GM19035 (cell line): ENCODE data around the gene SLC25A11.
"Not testable (repeated sequence)": the region's sequence is repeated elsewhere in the genome, so short reads cannot be mapped to it uniquely, and the experiment has no call there.

Experiments
- ATAC-seq: cut with Tn5 transposase; IDR thresholded peaks from one replicate; pipeline ENCODE4 v1.9.1; 2021; ENCODE audit not compliant: unreplicated experiment

SLC25A11 gene

DNA sequence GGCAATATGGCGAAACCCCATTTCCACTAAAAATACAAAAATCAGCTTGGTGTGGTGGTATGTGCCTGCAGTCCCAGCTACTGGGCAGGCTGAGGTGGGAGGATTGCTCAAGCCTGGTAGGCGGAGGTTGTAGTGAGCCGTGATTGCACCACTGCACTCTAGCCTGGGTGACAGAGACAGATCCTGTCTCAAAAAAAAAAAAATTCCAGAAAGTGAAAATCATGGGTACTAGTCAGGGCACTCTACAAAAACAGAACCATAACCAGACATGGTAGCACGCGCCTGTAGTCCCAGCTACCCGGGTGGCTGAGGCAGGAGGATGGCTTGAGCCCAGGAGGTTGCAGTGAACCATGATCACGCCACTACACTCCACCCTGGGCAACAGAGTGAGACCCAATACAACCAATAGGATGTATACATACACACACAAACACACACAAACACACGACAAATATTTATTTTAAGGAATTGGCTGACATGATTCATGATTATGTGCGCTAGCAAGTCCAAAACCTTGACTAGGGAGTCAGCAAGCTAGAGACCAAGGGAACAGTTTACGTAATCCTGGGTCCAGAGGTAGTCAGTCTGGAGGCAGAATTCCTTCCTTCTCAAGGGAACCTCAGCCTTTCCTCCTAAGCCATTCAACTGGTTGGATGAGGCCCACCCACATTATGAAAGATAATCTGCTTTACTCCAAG is 19.3 kb downstream of the SLC25A11 start:
- no peak for ATAC-seq

DNA sequence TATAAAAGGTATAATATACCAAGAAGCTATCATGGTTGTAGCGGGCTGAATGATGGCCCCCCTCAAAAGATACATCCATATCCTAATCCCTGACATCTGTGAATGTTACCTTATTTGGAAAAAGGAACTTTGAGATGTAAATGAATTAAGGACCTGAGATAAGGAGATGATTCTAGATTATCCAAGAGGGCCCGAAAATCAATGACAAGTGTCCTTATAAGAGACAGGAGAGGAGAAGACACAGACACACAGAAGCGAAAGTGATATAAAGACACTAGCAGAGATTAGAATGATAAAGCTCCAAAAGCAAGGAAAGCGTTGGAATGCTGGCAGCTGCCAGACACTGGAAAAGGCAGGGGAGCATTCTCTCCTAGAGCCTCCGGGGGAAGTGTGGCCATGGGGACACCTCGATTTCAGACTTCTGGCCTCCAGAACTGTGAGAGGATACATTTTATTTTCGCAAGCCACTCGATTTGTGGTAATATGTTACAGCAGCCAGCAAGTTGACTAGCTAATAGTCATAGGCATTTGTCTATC is 20.3 kb downstream of the SLC25A11 start:
- no peak for ATAC-seq

DNA sequence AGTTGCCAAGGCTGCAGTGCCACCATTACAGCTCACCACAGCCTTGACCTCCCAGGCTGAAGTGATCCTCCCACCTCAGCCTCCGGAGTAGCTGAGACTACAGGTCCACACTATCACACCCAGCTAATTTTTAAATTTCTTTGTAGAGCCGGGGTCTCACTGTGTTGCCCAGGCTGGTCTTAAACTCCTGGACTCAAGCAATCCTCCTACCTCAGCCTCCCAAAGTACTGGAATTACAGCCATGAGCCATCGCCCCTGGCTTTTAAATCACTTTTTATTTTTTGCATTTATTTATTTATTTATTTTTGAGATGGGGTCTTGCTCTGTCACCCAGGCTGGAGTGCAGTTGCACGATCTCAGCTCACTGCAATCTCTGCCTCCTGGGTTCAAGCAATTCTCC is 25.3 kb downstream of the SLC25A11 start:
- not testable (repeated sequence) for ATAC-seq

DNA sequence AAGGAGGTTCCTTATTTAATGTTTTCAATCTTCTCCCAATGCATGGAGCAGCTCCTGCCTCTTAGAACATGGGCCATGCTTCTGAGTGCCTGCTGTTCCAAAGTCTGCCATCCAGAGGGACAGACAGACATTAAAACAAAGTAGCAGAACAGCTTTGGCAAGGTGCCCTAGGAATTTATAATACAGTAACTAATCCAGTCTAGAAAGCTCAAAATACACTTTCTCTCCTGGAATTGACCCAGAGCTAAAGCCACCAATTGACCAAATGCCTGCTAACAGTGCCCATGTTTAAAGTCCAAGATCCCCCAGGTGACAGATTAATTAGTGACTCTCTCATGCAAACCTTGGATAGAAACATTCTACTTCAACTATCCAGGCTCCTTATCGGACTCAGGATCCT is 25.9 kb downstream of the SLC25A11 start:
- no peak for ATAC-seq

DNA sequence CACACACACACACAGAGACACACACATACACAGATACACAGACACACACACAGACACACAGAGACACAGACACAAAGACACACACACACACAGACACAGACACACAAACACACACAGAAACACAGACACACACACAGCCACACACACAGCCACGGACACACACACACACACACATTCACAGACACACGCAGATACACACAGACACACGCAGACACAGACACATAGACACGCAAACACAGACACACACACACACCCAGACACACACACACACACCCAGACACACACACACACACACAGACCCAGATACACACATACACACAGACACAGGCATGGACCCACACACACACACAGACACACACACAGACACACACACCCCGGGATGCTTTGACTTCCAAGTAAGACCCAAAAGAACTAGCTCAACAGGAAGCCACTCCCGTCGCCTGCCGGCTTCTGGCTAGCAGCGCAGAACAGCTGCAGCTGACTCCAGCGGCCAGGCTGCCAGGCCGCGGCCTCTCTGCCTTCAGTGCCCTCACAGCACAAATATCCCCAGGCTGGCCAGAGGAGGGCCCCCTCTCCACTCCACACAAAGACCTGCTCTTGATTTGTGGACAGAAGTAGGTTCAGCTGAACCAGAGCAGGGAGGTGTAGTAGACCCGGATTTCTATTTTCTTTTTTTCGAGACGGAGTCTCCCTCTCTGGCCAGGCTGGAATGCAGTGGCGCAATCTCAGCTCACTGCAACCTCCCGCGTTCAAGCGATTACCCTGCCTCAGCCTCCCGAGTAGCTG is 30.9 kb downstream of the SLC25A11 start:
- no peak for ATAC-seq

DNA sequence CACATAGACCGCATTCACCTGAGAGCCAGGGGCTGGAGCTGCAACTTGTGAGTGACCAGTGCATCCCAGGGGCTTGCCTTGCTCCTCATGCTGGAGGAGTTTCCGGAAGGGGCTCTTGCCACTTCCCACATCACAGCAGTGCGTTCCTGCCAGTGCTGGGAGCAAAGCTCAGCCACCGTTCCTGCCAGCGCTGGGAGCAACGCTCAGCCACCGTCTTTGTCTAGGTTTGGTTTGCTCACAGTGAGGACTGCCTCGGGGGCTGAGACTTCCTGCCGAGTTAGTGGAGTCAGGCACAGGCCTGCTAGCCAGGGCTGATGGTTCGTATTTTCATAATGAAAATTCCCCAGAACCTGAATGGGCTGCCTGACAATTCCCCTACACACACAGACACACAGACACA is 31.5 kb downstream of the SLC25A11 start:
- ATAC-seq, result no peak

DNA sequence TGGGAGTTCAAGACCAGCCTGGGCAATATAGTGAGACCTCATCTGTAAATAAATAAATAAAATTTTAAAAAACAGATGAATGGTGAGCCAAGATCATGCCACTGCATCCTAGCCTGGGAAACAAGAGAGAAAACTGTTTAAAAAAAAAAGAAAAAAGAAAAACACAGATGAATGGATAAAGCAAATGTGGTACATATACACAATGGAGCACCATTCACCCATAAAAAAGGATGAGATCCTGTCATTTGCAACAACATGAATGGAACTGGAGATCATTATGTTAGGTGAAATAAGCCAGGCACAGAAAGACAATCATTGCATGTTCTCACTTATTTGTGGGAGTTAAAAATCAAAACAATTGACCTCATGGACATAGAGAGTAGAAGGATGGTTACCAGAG is 33.2 kb downstream of the SLC25A11 start:
- not testable (repeated sequence) for ATAC-seq

DNA sequence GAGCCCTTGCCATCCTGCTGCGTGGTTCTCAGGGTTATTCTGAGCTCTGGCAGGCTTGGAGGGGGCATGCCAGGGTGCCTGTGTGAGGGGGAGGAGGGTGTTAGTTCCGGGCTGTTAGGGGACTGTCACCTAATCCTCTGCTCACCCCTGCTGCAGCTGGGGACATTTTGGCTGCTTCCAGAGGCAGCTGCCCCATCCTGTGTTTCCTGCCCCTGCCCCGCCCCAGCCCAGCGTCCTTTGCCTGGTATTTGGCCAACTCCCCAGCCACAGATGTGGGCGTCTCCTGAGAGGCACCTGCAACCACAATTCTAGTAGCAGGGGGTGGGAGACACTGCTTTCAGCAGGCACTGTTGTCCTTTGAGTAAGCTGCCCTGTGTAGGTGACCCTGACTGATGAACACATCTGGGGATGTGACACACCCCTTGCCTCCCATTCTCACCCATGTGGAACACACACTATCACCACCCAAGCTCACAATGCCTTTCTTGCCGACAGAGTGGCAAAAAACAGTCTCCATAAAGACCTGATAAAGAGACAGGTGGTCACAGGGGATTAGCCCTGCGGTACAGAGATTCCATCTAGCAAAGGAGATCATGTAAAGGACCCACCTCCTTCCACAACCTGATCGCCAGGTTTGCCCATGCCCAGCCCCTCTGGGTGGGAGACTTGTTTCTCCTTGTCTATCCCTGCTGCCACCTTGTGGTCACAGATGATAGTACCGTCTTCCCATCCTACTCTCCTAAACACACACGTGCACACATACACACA is 36.6 kb downstream of the SLC25A11 start, which contains the start of gene CHRNE:
Gene CHRNE, minus strand, starts transcription at position 48 of the 768 bp plus-strand sequence. Its CDS starts 35 bp downstream, at position 13.
- no peak for ATAC-seq

DNA sequence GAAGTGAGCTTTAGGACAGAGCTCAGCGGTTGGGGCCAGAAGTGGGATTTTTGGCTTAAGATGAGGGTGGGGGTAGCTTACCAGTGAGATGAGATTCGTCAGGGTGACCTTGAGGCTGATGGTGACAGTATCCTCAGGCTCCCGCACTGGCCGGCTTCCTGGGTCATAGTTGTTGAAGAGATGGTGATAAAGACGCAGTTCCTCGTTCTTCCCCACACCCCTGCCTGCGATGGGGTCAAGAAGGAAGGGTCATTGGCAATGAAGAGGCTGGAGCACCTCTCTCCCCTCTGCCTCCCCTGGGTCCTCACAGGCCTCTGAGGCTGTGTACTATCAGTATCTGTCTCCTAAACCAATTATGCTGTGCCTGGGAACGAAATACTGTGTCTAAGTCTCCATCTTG is 37.3 kb downstream of the SLC25A11 start:
- ATAC-seq, result no peak

DNA sequence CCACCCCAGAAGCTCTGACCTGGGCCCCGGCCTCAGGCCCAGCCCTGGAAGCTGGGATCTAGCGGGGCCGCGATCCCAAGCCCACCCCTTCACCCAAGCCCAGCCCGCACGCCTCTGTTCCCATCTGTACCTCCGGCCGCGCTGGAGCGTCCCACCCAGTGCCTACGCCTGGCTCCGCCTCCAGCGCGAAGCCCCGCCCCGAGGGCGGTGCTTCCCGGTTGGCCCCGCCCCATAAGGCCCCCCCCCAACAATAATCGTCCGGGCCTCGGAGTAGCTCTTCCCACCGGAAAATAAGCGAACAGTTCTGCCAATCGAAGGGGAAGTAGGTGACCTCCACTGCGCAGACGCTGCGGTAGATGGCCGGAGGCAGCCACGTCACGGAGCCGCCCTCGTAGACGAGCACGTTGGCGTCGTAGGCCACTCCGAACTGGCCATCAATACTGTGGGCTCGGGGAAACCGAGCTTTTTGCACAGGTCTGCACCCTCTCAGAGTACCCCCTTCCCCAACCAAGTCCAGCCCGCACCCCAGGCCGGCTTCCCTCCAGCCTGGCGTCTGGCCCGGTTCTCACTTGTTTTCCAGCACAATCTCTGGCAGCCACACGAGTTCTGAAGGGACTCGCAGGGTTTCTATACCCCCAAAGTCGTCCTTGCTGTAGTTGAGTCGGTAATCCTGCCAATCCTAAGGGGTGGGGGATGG is 38.0 kb downstream of the SLC25A11 start:
- ATAC-seq, result no peak

DNA sequence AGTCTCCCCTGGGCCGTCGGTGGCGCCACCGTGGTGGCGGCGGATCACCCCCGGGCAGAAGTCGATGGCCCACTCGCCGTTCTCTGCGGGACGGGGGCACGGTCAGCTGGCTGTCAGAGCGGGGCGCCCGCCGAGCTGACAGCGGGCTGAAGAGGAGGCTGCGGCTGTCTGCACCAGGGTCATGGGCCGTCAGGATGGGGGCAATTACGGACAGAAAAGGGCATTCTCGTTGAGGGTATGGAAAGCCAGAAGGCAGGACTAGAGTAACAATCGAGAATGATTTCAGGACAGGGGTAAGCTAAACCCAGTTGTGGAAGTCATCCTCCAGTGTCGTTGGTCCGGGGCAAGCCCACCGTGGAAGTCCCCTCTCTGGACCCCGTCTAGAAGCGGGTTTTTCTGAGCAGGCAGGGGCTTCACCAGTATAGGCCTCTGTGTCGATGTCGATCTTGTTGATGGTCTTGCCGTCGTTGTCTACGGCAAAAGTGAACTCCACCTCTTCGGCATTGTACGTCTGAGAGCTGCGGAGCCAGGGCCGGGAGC is 38.7 kb downstream of the SLC25A11 start:
- ATAC-seq, result no peak

DNA sequence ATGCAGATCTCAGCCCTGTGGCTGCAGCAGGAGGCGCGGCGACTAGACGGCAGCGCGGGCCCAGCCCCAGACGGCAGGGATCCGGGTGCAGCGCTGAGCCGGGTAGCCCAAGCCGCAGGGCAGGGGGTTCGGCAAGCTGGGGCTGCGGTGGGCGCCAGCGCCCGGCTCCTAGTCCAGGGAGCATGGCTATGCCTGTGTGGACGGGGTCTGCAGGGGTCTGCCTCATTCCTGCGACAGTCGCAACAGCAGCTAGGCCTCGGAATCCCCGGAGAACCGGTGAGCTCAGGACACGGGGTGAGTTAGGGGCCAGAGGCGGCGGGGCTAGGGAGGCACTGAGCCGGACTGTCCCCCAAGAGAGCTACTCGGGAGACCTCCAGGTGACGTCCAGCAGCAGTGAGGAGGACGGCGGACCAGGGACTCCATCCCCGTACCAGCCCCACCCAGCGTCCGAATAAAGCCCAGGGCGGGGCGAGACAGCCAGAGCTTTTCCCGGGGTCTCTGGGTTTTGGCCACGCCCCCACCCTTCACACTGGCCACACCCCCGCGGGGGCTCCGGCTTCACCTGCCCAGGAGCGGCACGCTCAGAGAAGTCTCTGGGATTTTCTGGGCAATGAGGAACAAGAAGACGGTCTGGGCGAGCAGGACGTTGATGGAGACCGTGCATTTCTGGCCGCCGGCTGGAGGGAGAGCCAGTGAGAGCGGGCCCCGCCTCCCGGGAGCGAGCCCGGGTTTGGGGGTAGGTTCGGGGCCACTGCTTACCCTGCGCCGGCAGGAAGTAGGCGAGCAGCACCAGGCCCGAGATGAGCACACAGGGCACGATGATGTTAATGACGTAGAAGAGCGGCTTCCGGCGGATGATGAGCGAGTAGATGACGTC is 39.4 kb downstream of the SLC25A11 start:
- ATAC-seq, result no peak

DNA sequence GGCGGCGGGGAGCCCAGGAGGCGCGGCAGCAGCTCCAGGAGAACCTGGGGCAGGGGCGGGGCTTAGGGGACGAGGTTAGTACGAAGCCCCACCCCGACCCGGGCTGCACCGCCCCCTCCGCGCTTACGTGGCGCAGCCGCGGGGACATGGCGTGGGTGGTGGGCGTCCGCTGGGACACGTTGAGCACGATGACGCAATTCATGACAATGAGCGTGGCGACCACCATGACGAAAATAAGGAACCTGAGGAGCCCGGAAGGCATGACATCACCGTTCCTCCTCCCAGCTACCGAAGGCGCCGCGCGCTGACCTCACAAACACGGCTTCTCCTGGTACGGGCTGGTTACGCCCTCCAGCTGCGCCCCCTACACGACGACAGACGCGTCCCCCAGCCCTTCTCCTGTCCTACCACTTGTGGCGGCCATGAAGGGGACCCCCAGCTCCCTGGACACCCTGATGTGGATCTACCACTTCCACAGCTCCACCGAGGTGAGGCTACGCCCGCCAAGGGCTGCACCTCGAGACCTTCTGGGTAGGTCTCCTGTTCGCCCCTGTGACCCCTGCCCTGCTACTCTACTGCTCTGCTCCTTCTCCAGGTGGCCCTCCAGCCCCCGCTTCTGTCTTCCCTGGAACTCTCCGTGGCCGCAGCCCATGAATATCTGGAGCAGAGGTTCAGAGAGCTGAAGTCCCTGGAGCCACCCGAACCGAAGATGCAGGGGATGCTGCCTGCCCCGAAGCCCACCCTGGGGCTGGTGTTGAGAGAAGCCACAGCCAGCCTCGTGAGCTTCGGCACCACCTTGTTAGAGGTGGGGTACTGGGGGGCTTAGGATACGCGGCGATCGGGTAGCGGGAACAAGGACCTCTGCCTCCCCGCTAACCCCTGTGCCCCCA is 40.3 kb downstream of the SLC25A11 start, which contains the start of gene C17orf107:
Gene C17orf107, plus strand, starts transcription at position 196 of the 890 bp plus-strand sequence. Its CDS starts 227 bp downstream, at position 423.
- ATAC-seq, result peak; percentile 50

DNA sequence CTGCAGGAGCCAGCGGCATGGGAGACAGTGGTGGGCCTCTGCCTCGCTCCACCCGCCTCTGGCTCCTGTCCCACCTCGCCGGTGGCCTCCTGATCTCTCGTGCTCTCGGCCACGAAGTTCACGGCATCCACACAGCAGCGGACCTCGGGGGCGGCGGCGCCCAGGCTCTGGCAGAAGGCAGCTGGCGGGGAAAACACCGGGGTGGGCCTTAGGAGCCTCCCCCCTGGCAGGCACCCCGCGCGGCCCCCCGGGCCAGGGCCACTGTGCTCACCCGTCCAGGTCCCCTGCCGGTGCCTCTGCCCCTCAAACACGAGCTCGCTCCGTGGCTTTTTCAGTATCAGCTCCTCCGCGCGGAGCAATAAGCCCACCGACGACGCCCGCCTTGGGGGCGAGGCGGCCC is 40.9 kb downstream of the SLC25A11 start:
- ATAC-seq, result peak; percentile 3

DNA sequence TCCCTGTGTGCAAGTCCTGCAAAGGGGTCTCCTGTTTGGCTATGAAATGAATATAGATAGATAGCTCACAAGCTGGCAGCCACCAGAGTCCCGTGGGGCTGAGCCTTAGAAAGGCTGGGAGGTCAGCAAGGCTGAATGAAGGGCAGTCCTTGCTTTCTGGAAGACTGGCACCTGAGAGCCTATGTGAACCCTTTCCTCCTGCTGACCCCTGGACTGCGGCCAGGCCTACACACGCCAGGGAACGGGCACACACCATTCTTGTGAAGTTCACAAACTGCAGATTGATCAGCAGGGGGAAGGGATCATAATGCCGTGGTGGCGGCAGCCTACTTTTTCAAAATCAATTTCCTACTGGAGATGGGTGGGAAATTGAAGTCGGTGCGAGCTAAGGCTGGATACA is 41.5 kb downstream of the SLC25A11 start:
- no peak for ATAC-seq

DNA sequence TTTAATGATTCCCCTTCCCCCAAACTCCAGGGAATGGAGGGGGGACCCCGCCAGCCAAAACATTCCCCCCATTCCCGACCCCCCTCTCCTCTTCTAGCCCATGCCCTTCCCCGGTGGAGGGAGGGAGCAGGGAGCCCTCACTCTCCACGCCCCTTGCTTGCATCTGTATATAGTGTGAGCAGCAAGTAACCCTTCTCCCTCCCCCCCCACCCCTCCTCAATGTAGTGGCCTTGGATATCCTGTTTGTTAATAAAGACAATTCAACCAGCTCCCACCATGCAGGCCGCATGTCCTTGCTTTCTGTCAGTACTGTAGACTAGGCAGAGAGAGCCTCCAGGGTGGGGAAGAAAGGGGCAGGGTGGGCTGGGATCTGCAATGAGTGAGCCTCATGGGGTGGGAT is 42.1 kb downstream of the SLC25A11 start:
- ATAC-seq, result no peak

DNA sequence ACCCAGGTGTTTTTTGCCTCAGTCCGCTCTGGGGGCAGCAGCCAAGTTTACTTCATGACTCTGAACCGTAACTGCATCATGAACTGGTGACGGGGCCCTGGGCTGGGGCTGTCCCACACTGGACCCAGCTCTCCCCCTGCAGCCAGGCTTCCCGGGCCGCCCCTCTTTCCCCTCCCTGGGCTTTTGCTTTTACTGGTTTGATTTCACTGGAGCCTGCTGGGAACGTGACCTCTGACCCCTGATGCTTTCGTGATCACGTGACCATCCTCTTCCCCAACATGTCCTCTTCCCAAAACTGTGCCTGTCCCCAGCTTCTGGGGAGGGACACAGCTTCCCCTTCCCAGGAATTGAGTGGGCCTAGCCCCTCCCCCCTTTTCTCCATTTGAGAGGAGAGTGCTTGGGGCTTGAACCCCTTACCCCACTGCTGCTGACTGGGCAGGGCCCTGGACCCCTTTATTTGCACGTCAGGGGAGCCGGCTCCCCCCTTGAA is 42.6 kb downstream of the SLC25A11 start:
- no peak for ATAC-seq
